ENCODE data around the gene ZNF595.
"Not testable (repeated sequence)": the region's sequence is repeated elsewhere in the genome, so short reads cannot be mapped to it uniquely, and the experiment has no call there.

Gene ZNF595

DNA sequence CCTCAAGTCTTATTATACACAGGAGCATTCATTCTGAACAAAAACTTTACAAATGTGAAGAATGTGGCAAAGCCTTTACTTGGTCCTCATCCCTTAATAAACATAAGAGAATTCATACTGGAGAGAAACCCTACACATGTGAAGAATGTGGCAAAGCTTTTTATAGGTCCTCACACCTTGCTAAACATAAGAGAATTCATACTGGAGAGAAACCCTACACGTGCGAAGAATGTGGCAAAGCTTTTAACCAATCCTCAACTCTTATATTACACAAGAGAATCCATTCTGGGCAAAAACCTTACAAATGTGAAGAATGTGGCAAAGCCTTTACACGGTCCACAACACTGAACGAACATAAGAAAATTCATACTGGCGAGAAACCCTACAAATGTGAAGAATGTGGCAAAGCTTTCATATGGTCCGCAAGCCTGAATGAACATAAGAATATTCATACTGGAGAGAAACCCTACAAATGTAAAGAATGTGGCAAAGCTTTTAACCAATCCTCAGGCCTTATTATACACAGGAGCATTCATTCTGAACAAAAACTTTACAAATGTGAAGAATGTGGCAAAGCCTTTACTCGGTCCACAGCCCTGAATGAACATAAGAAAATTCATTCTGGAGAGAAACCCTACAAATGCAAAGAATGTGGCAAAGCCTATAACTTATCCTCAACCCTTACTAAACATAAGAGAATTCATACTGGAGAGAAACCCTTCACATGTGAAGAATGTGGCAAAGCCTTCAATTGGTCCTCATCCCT lies 33.6 kb downstream of the ZNF595 start:
- DNase-seq: not testable (repeated sequence)

- DNase-seq: no peak
Observed at GRCh38 chr4:98386-98785, 45.3 kb downstream of the ZNF595 start.

- no peak for DNase-seq
Observed at GRCh38 chr4:99863-100262, 46.7 kb downstream of the ZNF595 start.

DNA sequence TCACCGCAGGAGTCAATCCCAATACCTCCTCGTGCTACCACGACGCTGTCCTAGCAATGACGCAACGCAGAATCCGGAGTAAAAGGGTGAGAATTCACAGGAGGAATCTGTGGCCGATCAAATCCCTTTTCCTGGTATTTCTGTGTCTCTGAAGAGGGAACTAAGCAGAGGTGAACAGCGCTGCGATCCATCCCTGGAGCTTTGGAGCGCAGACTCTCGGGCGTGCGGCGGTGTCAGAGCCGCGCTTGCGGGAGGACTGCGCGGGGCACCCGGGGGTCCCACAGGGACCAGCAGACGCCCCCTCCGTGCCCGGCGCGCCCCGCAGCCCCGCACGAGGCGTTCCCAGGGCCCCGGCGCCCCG lies 53.9 kb downstream of the ZNF595 start:
- DNase-seq: no peak

DNA sequence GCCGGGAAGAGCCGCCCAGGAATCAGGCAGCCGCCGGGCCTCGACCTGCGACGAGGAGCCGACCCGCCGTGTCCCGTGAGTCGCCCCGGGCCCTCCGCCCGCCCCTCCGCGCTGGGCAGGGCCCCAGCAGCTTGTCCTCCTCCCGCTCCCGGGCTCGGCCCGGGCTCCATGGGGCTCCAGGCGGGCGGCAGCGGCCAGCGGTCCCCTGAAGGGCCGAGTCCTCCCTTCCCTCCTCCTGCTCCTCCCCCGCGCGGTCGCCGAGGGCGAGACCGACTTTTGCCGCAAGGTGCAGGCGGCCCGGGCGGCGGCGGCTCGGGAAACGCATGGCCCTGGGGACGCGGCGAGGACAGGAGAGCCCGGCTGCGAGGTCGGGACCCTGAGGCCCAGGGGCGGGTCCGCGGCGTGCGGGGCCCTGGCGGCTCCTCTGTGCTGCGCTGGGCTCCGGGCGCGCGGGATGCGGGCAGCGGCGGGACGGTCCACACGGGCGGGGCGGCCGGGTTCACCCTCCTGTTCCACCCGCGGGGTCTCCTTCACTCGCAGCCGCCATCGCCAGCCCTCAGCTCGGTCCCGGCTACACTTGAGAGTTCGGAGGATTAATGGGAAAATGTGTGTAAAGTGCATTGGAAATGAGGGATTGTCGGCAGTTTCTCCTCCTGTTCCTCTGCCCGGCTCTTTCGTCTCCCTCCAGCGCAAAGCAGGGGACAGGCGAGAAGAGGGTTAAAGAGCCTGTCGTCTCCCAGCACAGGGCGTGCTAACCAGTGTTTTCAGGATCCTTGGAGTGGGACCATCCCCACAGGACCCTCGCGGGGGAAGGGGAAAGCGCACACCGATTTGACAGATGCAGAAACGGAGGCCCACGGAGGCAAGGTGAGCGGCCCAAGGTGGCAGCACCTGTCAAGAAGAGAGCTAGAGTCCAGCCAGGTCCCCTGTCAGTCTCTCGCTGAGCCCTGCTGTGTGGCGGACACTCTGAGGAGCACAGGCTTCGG lies 54.6 kb downstream of the ZNF595 start:
- no peak for DNase-seq

- DNase-seq: no peak
Observed at GRCh38 chr4:112771-113170, 59.6 kb downstream of the ZNF595 start.

DNA sequence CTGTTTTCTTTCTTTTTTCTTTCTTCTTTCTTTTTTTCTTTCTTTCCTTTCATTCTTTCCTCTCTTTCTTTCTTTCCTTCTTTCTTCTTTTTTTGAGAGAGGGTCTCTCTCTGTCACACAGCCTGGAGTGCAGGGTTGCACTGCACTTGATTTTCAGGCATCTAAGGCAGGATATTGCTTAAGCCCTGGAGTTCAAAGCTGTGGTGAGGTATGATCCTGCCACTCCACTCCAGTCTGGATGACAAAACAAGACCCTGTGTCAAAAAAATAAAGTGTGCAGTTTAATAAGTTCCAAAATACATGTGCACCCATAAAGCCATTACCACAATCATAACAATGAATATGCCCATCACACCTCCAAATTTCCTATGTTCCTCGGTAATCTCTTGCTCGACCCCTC lies 60.6 kb downstream of the ZNF595 start:
- DNase-seq: no peak

DNA sequence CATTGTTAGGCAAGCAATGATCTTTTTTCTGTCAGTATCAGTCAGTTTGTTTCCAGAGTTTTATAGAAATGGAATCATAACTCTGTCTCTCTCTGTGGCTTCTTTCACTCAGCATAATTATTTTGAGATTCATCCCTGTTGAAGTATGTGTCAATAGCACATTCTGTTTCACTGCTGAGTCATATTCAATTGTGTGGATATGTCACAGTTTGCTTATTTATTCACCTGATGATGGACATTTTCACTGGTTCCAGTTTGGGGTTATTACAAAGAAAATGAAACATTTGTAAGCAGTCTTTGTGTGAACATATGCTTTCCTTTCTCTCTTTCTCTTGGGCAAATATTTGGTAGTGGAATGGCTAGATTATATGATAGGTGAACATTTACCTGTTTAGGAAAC lies 61.0 kb downstream of the ZNF595 start:
- DNase-seq: no peak

DNA sequence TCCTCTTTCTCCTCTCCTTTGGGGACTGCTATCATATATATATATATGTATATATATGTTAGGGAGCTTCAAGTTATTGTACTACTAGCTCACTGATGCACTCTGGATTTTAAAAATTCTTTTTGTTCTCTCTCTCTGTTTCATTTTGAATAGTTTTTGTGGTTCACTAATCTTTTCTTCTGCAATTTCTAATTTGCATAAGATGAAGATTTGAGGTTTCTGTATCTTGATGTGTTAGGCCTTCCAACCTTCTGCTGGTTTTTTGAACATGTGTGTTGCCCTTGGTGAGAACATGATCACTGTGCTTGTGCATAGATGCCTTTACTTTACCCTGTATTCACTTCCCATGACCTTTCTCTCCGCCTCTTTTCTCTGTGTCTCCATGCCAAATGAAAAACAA lies 63.4 kb downstream of the ZNF595 start:
- DNase-seq: no peak

- no peak for DNase-seq
Observed at GRCh38 chr4:120616-121015, 67.5 kb downstream of the ZNF595 start.

- DNase-seq: no peak
Observed at GRCh38 chr4:121408-122084, 68.4 kb downstream of the ZNF595 start.

- not testable (repeated sequence) for DNase-seq
Observed at GRCh38 chr4:123922-124274, 70.8 kb downstream of the ZNF595 start.

DNA sequence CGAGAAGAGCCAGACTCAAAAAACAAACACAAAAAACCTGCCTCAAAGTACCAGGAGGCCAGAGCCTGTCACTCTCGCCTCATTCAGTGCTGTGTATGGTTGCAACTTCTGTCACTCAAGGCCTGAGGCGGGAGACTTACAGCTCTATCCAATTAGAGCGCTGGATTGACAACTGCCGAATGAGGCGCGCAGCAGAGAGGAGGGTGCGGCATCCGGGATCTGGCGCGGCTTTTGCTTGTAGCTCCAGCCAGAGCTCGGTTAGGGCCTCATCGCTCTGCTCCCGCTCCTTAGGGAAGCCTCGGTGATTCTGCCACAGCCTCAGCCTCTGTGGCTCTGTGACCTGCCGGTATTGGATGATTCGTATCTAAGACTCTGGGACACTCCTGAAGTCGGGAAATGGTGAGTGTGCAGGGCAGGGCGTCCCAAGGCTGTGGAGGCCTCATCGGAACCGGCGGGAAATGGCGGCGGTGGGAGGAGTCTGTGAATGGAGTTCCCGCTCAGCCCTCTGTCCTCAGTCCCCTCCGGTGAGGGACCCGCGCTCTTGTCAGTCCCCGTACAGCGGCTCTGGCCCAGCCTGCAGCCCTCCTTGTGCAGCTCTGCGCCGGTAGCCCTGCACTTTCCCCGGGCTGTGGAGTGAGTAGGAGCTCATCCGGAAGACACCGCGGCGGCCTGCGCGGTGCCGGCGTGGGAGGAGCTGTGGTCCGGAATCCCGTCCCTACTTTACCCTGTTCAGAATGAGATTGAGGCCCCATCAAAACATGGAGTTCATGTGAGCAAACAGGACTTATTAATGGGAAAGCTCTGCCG lies 71.4 kb downstream of the ZNF595 start, which contains the start of gene ZNF718:
Gene ZNF718, plus strand, starts transcription at position 227 of the 807 bp plus-strand sequence. Its CDS starts 170 bp downstream, at position 397.
- DNase-seq: peak; percentile 97

- no peak for DNase-seq
Observed at GRCh38 chr4:125091-125771, 72.1 kb downstream of the ZNF595 start.

GRCh38 chr4:125833-126232 lies 72.7 kb downstream of the ZNF595 start:
- no peak for DNase-seq

- DNase-seq: no peak
Observed at GRCh38 chr4:132483-132882, 79.4 kb downstream of the ZNF595 start.

Measured in activated CD8-positive, alpha-beta memory T cell treated with anti-CD3 and anti-CD28 coated beads for 24 hours (primary cell).